IgD-negative memory B cell (primary cell): ENCODE results near the gene PSMD1. TPM values are rescaled to one million over a fixed set of nuclear protein-coding genes. Genes with fewer than 3 reads are reported as not detected.
A peak's percentile ranks its signal among the peaks of the same experiment; 100 is the strongest.
"Not testable (repeated sequence)": the region's sequence is repeated elsewhere in the genome, so short reads cannot be mapped to it uniquely, and the experiment has no call there.

Experiments
- H3K27ac Mint-ChIP-seq, 3 donors: one replicate each; pipeline ENCODE4 v1.8.0; 2020 to 2022; ENCODE audit warnings: mild to moderate bottlenecking in 3 of 3, mixed read lengths in 3 of 3, moderate library complexity in 1 of 3
- H3K27me3 Mint-ChIP-seq: one replicate; pipeline ENCODE4 v1.8.0; 2021; ENCODE audit warnings: mixed read lengths
- H3K36me3 Mint-ChIP-seq: one replicate; pipeline ENCODE4 v1.8.0; 2020; ENCODE audit warnings: mild to moderate bottlenecking, mixed read lengths
- H3K4me1 Mint-ChIP-seq, 3 donors: one replicate each; pipeline ENCODE4 v1.8.0; 2020 to 2022; ENCODE audit warnings: mixed read lengths in 3 of 3, mild to moderate bottlenecking in 1 of 3
- H3K4me3 Mint-ChIP-seq, 4 donors: one replicate each; pipeline ENCODE4 v1.8.0; 2020 to 2022; ENCODE audit warnings: mild to moderate bottlenecking in 4 of 4, mixed read lengths in 4 of 4, moderate library complexity in 3 of 4
- H3K9me3 Mint-ChIP-seq, 3 donors: one replicate each; pipeline ENCODE4 v1.8.0; 2020 to 2021; ENCODE audit warnings: mixed read lengths in 3 of 3, mild to moderate bottlenecking in 1 of 3
- polyA plus RNA-seq: library from polyadenylated mRNA; unstranded; fragments of 300-500 nt; fragmentation: Illumina TruSeq; gene quantifications from one replicate; pipeline ENCODE4 v1.2.3, GENCODE V29; 2021

The PSMD1 gene
- polyA plus RNA-seq, 1 donor from 2014 or later = 38.3 TPM

- H3K36me3 Mint-ChIP-seq = peaks cover 3% of the 10 kb centered on the region
- H3K9me3 Mint-ChIP-seq = no peaks in the 10 kb centered on the region
- H3K4me3 Mint-ChIP-seq = no peak overlapping the region
- no peaks in the 10 kb centered on the region for H3K27me3 Mint-ChIP-seq
- H3K27ac Mint-ChIP-seq = peak overlapping the region in 1 of 3 donors; percentile 2
- H3K4me1 Mint-ChIP-seq = peaks cover 0 to 6% (median 6%) of the 10 kb centered on the region in 3 donors
Observed at GRCh38 chr2:231128541-231128940, 71.9 kb downstream of the PSMD1 start.

GRCh38 chr2:231129216-231129615, 72.5 kb downstream of the PSMD1 start:
- no peaks in the 10 kb centered on the region for H3K27me3 Mint-ChIP-seq
- peaks cover 1 to 6% (median 6%) of the 10 kb centered on the region in 3 donors for H3K4me1 Mint-ChIP-seq
- no peak overlapping the region for H3K4me3 Mint-ChIP-seq
- H3K36me3 Mint-ChIP-seq = peaks cover 3% of the 10 kb centered on the region
- no peak overlapping the region for H3K27ac Mint-ChIP-seq
- no peaks in the 10 kb centered on the region for H3K9me3 Mint-ChIP-seq

- Mint-ChIP-seq H3K4me3 (no peak overlapping the region), H3K4me1 (peaks cover 5 to 9% (median 6%) of the 10 kb centered on the region in 3 donors), H3K27me3 (no peaks in the 10 kb centered on the region), H3K27ac (no peak overlapping the region), H3K36me3 (peaks cover 3% of the 10 kb centered on the region), H3K9me3 (no peaks in the 10 kb centered on the region)
Observed at GRCh38 chr2:231130336-231131056, 73.8 kb downstream of the PSMD1 start.

GRCh38 chr2:231132129-231132528, 75.5 kb downstream of the PSMD1 start:
- Mint-ChIP-seq H3K27ac (peak overlapping the region in 1 of 3 donors; percentile 43), H3K4me3 (no peak overlapping the region), H3K36me3 (peaks cover 2% of the 10 kb centered on the region), H3K4me1 (peaks cover 6 to 14% (median 6%) of the 10 kb centered on the region in 3 donors), H3K9me3 (no peaks in the 10 kb centered on the region), H3K27me3 (no peaks in the 10 kb centered on the region)

GRCh38 chr2:231133365-231134099, 76.9 kb downstream of the PSMD1 start:
- H3K27ac Mint-ChIP-seq = no peak overlapping the region
- peaks cover 6 to 14% (median 6%) of the 10 kb centered on the region in 3 donors for H3K4me1 Mint-ChIP-seq
- H3K9me3 Mint-ChIP-seq = no peaks in the 10 kb centered on the region
- H3K27me3 Mint-ChIP-seq = no peaks in the 10 kb centered on the region
- no peak overlapping the region for H3K4me3 Mint-ChIP-seq
- H3K36me3 Mint-ChIP-seq = peaks cover under 1% of the 10 kb centered on the region

GRCh38 chr2:231134910-231135655, 78.4 kb downstream of the PSMD1 start:
- Mint-ChIP-seq H3K9me3 (no peaks in the 10 kb centered on the region), H3K36me3 (peaks cover 2% of the 10 kb centered on the region), H3K4me1 (peaks cover 6 to 14% (median 6%) of the 10 kb centered on the region in 3 donors), H3K4me3 (no peak overlapping the region), H3K27ac (no peak overlapping the region), H3K27me3 (no peaks in the 10 kb centered on the region)

GRCh38 chr2:231138699-231139098, 82.0 kb downstream of the PSMD1 start:
- Mint-ChIP-seq H3K9me3 (no peaks in the 10 kb centered on the region), H3K4me1 (peaks cover 0 to 14% (median 2%) of the 10 kb centered on the region in 3 donors), H3K36me3 (peaks cover 2% of the 10 kb centered on the region), H3K27me3 (no peaks in the 10 kb centered on the region), H3K27ac (no peak overlapping the region), H3K4me3 (no peak overlapping the region)

- H3K9me3 Mint-ChIP-seq = no peaks in the 10 kb centered on the region
- peaks cover 2% of the 10 kb centered on the region for H3K36me3 Mint-ChIP-seq
- no peak overlapping the region for H3K4me3 Mint-ChIP-seq
- no peaks in the 10 kb centered on the region for H3K27me3 Mint-ChIP-seq
- peaks cover 0 to 8% (median 2%) of the 10 kb centered on the region in 3 donors for H3K4me1 Mint-ChIP-seq
- H3K27ac Mint-ChIP-seq = no peak overlapping the region
Observed at GRCh38 chr2:231139796-231140195, 83.1 kb downstream of the PSMD1 start.

- not testable (repeated sequence) for H3K27ac Mint-ChIP-seq, H3K27me3 Mint-ChIP-seq, H3K36me3 Mint-ChIP-seq, H3K4me1 Mint-ChIP-seq, H3K4me3 Mint-ChIP-seq, H3K9me3 Mint-ChIP-seq
Observed at GRCh38 chr2:231140808-231141207, 84.1 kb downstream of the PSMD1 start.

- no peak overlapping the region for H3K27ac Mint-ChIP-seq
- no peaks in the 10 kb centered on the region for H3K9me3 Mint-ChIP-seq
- H3K36me3 Mint-ChIP-seq = peaks cover 18% of the 10 kb centered on the region
- no peaks in the 10 kb centered on the region for H3K27me3 Mint-ChIP-seq
- no peak overlapping the region for H3K4me3 Mint-ChIP-seq
- no peaks in the 10 kb centered on the region for H3K4me1 Mint-ChIP-seq
Observed at GRCh38 chr2:231144896-231145295, 88.2 kb downstream of the PSMD1 start.

GRCh38 chr2:231146665-231147064, 90.0 kb downstream of the PSMD1 start:
- Mint-ChIP-seq H3K27ac (no peak overlapping the region), H3K36me3 (peaks cover 18% of the 10 kb centered on the region), H3K4me1 (no peaks in the 10 kb centered on the region), H3K27me3 (no peaks in the 10 kb centered on the region), H3K4me3 (no peak overlapping the region), H3K9me3 (no peaks in the 10 kb centered on the region)

GRCh38 chr2:231152800-231153557, 96.3 kb downstream of the PSMD1 start:
- Mint-ChIP-seq H3K4me3 (no peak overlapping the region), H3K27ac (no peak overlapping the region), H3K27me3 (no peaks in the 10 kb centered on the region), H3K36me3 (peaks cover 12% of the 10 kb centered on the region), H3K9me3 (no peaks in the 10 kb centered on the region), H3K4me1 (no peaks in the 10 kb centered on the region)

GRCh38 chr2:231159306-231159705, 102.6 kb downstream of the PSMD1 start:
- H3K36me3 Mint-ChIP-seq = peaks cover 11% of the 10 kb centered on the region
- H3K9me3 Mint-ChIP-seq = no peaks in the 10 kb centered on the region
- H3K4me3 Mint-ChIP-seq = peak overlapping the region in 1 of 4 donors; percentile 28
- H3K27ac Mint-ChIP-seq = no peak overlapping the region
- H3K4me1 Mint-ChIP-seq = peaks cover 0 to 7% (median 5%) of the 10 kb centered on the region in 3 donors
- no peaks in the 10 kb centered on the region for H3K27me3 Mint-ChIP-seq

GRCh38 chr2:231160701-231161100, 104.0 kb downstream of the PSMD1 start:
- Mint-ChIP-seq H3K9me3 (no peaks in the 10 kb centered on the region), H3K4me1 (peaks cover 0 to 7% (median 5%) of the 10 kb centered on the region in 3 donors), H3K27me3 (no peaks in the 10 kb centered on the region), H3K4me3 (no peak overlapping the region), H3K36me3 (peaks cover 15% of the 10 kb centered on the region), H3K27ac (no peak overlapping the region)
